AG04449 (cell line): ENCODE data around the gene MINDY4.

Source experiments
- CTCF ChIA-PET: fragments of 350-600 bp; formaldehyde crosslinking; extraction: SDS; loops from one replicate; lab custom pipeline; 2021; ENCODE audit warnings: antibody characterized with exemption; lab: Yijun Ruan, JAX
- POLR2A ChIA-PET: fragments of 400-600, 350-600 bp; formaldehyde crosslinking; extraction: SDS; loops from one replicate; lab custom pipeline; 2020; ENCODE audit warnings: antibody characterized with exemption, inconsistent platforms; lab: Yijun Ruan, JAX
- DNase-seq: peaks from one replicate; pipeline ENCODE4 v3.0.0-alpha.2; 2010; ENCODE audit warnings: low read depth, low spot score
- H3K4me3 ChIP-seq: 2 replicates; pipeline ENCODE4 v1.5.1; 2011; ENCODE audit warnings: low read depth, mild to moderate bottlenecking, control low read depth, low read length
- TF ChIP-seq, protein P1 (sequence below): IDR thresholded peaks from one replicate; pipeline ENCODE4 v1.5.1; 2011; ENCODE audit warnings: mild to moderate bottlenecking, moderate library complexity, low read length, control low read depth, inconsistent platforms; ENCODE audit not compliant: insufficient read depth; ENCODE audit errors: missing control alignments

The MINDY4 gene

DNA sequence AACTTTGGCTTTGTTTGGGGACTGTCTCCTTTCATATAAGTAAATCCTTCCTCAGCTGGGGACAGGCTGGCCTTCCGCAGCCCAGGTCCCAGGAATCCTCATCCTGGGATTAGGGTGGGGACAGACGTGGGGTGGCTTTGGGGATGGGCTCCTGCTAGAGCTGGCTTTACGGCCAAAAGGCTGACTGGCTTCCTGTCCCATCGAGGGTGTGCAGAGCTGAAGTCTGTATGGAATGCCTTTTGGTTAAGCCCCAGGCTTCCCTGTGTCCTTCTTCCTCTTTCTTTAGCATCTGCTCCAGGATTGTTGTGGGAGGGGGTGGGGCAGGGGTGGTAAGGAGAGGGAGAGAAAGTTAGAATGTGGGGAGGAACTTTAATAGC, 81.1 kb downstream of the MINDY4 start:
- ChIA-PET POLR2A (no interaction called here), CTCF (interaction anchor here (0.6 to 3.7 kb wide), 3 partner anchors 12 to 270 kb away, joined by 3 to 14 read pairs (median 4); no protein-coding TSS in a partner anchor)
- DNase-seq = no peak
- H3K4me3 ChIP-seq = no peak overlapping the region
- TF ChIP-seq, protein P1, sequence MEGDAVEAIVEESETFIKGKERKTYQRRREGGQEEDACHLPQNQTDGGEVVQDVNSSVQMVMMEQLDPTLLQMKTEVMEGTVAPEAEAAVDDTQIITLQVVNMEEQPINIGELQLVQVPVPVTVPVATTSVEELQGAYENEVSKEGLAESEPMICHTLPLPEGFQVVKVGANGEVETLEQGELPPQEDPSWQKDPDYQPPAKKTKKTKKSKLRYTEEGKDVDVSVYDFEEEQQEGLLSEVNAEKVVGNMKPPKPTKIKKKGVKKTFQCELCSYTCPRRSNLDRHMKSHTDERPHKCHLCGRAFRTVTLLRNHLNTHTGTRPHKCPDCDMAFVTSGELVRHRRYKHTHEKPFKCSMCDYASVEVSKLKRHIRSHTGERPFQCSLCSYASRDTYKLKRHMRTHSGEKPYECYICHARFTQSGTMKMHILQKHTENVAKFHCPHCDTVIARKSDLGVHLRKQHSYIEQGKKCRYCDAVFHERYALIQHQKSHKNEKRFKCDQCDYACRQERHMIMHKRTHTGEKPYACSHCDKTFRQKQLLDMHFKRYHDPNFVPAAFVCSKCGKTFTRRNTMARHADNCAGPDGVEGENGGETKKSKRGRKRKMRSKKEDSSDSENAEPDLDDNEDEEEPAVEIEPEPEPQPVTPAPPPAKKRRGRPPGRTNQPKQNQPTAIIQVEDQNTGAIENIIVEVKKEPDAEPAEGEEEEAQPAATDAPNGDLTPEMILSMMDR = no peak

DNA sequence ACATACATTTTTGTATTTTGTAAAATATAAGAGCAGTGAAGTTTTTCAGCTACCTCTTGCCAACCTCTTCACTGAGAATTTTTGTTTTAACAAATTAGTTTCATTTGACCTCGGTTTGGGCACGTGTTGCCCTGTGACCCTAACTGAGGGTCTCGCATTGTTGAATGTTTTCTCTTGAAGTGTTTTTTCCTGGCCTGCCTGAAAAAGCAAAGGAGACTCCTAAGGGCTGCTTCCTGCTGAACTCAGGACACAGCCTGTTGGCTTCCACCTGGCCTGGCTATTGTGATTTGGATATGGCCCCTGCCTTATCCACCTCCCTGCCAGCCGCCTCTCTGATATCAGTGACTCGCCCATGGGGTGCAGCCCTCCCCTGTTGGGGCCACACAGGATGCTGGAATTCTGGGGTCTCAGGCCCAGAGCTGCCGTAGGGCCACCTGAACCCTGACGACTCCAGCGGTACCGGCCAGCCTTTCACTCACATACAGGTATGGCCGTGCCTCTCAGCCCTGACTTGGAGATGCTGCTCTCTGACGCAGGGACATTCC, 81.6 kb downstream of the MINDY4 start:
- no peak for DNase-seq
- POLR2A ChIA-PET = no interaction called here
- TF ChIP-seq, protein P1 = no peak
- no peak overlapping the region for H3K4me3 ChIP-seq
- CTCF ChIA-PET = interaction anchor here (1.1 to 3.7 kb wide), 3 partner anchors 9 to 270 kb away, joined by 4 to 14 read pairs (median 4); no protein-coding TSS in a partner anchor

DNA sequence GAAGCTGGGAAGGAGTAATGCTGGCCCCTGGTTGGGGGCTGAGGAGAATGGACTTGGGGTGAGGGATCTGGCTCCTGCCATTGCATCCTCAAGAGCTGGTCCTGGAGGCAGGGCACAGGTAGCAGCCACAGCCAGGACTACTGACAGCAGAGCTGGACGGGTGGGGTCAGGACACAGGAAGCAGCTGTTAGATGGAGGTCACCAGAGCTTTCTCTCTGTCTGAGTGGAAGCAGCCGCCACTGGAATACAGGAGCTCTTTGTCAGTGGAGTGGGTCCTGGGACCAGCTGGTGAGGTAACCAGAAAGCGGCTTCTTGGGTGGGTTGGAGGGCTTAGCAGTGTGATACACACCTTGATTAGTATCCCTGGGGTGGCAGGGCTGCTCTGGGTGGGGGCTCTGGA, 82.4 kb downstream of the MINDY4 start:
- ChIA-PET CTCF (interaction anchor here (1.1 to 3.7 kb wide), 2 partner anchors 8 to 85 kb away, joined by 4 to 14 read pairs; no protein-coding TSS in a partner anchor), POLR2A (no interaction called here)
- TF ChIP-seq, protein P1 = no peak
- no peak overlapping the region for H3K4me3 ChIP-seq
- DNase-seq = no peak

DNA sequence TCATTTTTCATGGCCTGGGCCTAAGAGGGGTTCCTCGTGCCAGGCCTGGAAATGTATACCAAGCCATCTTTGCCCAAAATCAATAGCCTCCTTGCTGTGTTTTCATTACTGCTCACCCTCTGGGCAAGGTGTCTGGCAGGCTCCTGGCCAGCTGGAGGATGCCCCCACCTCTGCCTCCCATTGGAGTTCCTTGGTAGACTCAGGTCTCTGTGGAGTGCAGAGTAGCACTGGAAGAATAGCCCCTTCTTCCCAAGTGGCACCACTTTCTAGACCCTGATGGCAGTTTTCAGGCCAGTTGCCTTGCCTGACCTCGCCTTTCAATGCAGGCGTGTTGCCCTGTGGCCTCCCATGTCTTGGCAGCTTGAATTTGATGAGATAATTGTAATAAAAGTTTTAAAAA, 84.7 kb downstream of the MINDY4 start:
- POLR2A ChIA-PET = no interaction called here

DNA sequence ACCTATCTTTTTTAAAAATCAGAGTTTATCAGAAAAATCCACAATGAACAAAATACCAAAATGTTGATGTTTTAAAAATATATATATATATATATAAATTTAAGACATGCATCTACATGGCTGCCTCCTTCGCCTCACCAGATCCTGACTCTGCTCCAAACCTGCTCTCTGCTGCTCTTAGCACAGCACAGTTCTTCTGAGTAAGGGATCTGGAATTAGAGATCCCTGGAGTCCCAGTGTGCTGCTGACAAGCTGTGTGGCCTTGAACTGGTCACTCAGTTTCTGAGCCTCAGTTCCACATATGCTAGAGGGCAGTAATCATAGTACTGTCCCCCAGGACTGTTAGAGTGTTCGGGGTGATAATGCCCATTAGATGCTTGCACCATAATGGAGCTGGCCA, 87.4 kb downstream of the MINDY4 start:
- no peak overlapping the region for H3K4me3 ChIP-seq
- TF ChIP-seq, protein P1 = no peak
- CTCF ChIA-PET = interaction anchor here (1.3 kb wide), 1 partner anchor 11 kb away, joined by 3 read pairs; no protein-coding TSS in a partner anchor
- no peak for DNase-seq
- POLR2A ChIA-PET = no interaction called here

More for the DNA sequence above, 84.7 kb downstream of the MINDY4 start:
- no peak overlapping the region for H3K4me3 ChIP-seq
- no peak for DNase-seq
- TF ChIP-seq, protein P1 = no peak
- CTCF ChIA-PET = interaction anchor here (0.9 kb wide), 1 partner anchor 83 kb away, joined by 6 read pairs; no protein-coding TSS in a partner anchor

DNA sequence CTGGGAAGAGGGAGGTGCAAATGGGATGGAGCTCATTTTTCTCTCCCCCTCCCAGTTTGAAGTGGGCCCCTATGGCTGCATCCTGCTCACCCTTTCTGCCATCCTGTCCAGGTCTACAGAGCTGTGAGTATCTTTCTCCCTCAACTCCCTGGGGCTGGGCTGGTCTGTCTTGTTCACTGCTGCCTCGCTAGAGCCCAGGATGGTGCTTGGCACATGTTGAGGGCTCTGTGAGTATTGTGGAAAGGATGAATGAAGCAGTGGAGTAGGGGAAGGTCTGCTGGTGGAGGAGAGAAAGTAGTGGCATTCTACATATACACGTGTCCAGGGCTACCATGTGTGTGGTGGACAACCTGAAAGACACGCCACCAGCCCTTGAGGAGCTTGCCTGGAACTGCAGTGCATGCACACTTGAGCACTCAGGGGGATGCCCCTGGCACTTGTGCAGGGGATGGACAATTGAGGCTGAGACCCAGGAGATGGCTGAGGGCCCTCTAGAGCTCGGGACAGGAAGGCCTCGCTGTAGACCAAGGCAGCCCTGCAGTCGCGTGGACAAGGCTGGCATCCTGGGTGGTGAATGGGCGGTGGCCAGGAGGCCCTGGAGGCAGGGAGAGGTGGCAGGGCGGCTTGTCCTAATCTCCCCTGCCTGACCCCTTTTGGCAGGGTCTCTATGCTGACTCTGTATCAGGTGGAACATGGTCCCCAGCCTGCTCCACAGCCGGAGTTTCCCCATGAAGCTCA, 88.2 kb downstream of the MINDY4 start:
- no peak for DNase-seq
- CTCF ChIA-PET = interaction anchor here (1.2 to 1.3 kb wide), 2 partner anchors 10 to 17 kb away, joined by 3 read pairs; no protein-coding TSS in a partner anchor
- POLR2A ChIA-PET = no interaction called here
- no peak overlapping the region for H3K4me3 ChIP-seq
- TF ChIP-seq, protein P1 = no peak
